SU-DHL-6 (cell line): ENCODE data around the gene MSS51.

ENCODE experiments used
- H2AFZ ChIP-seq: fragments of 200-600 bp; sonication (generic); 2 replicates; pipeline ENCODE4 v1.6.1; 2014; ENCODE audit warnings: low read depth, mild to moderate bottlenecking, moderate library complexity, mixed read lengths, antibody characterized with exemption, low read length; ENCODE audit not compliant: severe bottlenecking
- H3F3A ChIP-seq: fragments of 200-600 bp; shearing (Covaris generic); 2 replicates; pipeline ENCODE4 v1.6.0; 2016; ENCODE audit warnings: antibody characterized with exemption, mild to moderate bottlenecking; ENCODE audit not compliant: insufficient read depth
- H3K27ac ChIP-seq: fragments of 200-600 bp; sonication (generic); 2 replicates; pipeline ENCODE4 v1.5.1; 2016; ENCODE audit warnings: low read depth, mild to moderate bottlenecking, low read length, moderate library complexity, mixed read lengths
- H3K27me3 ChIP-seq: fragments of 200-600 bp; sonication (generic), shearing (Covaris generic); 2 replicates; pipeline ENCODE4 v1.6.0; 2014; ENCODE audit warnings: mild to moderate bottlenecking, low read length
- H3K36me3 ChIP-seq: fragments of 200-600 bp; sonication (generic); 2 replicates; pipeline ENCODE4 v1.6.1; 2014; ENCODE audit warnings: mild to moderate bottlenecking, low read length, mixed read lengths
- H3K4me2 ChIP-seq: fragments of 300-600, 200-600 bp; shearing (Covaris generic), sonication (generic); 2 replicates; pipeline ENCODE4 v1.6.0; 2014; ENCODE audit warnings: low read length, low read depth, mild to moderate bottlenecking; ENCODE audit not compliant: poor library complexity, severe bottlenecking
- H3K4me3 ChIP-seq: fragments of 200-600 bp; sonication (generic); 2 replicates; pipeline ENCODE4 v1.5.1; 2014; ENCODE audit warnings: antibody characterized with exemption, low read length, mild to moderate bottlenecking, mixed read lengths; ENCODE audit not compliant: insufficient read depth, poor library complexity, severe bottlenecking
- H3K79me2 ChIP-seq: fragments of 200-600 bp; sonication (generic); 2 replicates; pipeline ENCODE4 v1.6.1; 2014; ENCODE audit warnings: mild to moderate bottlenecking, low read length, moderate library complexity; ENCODE audit not compliant: insufficient read depth
- H3K9ac ChIP-seq: fragments of 200-600 bp; sonication (generic); 2 replicates; pipeline ENCODE4 v1.7.0; 2014; ENCODE audit warnings: mild to moderate bottlenecking, low read length
- H3K9me2 ChIP-seq: fragments of 200-600 bp; sonication (generic); replicated peaks from 2 replicates; pipeline ENCODE4 v1.6.1; 2014; ENCODE audit warnings: low read length; ENCODE audit not compliant: insufficient read depth
- H3K9me3 ChIP-seq: fragments of 200-600 bp; sonication (generic); 2 replicates; pipeline ENCODE4 v1.6.1; 2014; ENCODE audit warnings: low read length, mixed read lengths; ENCODE audit not compliant: insufficient read depth
- H4K20me1 ChIP-seq: fragments of 200-600 bp; sonication (generic); 2 replicates; pipeline ENCODE4 v1.6.1; 2014; ENCODE audit warnings: low read depth, mild to moderate bottlenecking, antibody characterized with exemption, low read length, moderate library complexity, mixed read lengths
- CTCF ChIP-seq: fragments of 200-600 bp; sonication (generic); IDR thresholded peaks from one replicate; pipeline ENCODE4 v1.5.1; 2017; ENCODE audit warnings: antibody characterized with exemption, mild to moderate bottlenecking, low read length, moderate library complexity; ENCODE audit not compliant: insufficient read depth, poor library complexity, severe bottlenecking
- EZH2phosphoT487 ChIP-seq: fragments of 200-600 bp; sonication (generic), shearing (Covaris generic); conservative IDR thresholded peaks from 2 replicates; pipeline ENCODE4 v1.6.1; 2018; ENCODE audit warnings: mild to moderate bottlenecking, antibody characterized with exemption, low read length, moderate library complexity, mixed read lengths

MSS51 gene

GRCh38 chr10:73410897-73411296 lies 22.5 kb downstream of the MSS51 start:
- Histone ChIP-seq H3K79me2 (peaks cover 77% of the 10 kb centered on the region), H3K9me2 (no peaks in the 10 kb centered on the region), H3K9me3 (no peaks in the 10 kb centered on the region), H3F3A (no peaks in the 10 kb centered on the region), H3K4me2 (no peak overlapping the region), H3K9ac (no peak overlapping the region), H3K27me3 (no peaks in the 10 kb centered on the region), H3K27ac (no peak overlapping the region), H2AFZ (no peak overlapping the region), H3K36me3 (no peaks in the 10 kb centered on the region), H3K4me3 (no peak overlapping the region), H4K20me1 (peaks cover 4% of the 10 kb centered on the region; the same call in 1 of the 2 replicates)
- TF ChIP-seq CTCF (no peak), EZH2phosphoT487 (no peak)

- Histone ChIP-seq H3K79me2 (peaks cover 90% of the 10 kb centered on the region), H3K9me2 (no peaks in the 10 kb centered on the region), H2AFZ (no peak overlapping the region), H3F3A (no peaks in the 10 kb centered on the region), H3K27me3 (no peaks in the 10 kb centered on the region), H4K20me1 (peaks cover 4% of the 10 kb centered on the region; the same call in 1 of the 2 replicates), H3K27ac (no peak overlapping the region), H3K4me3 (no peak overlapping the region), H3K36me3 (no peaks in the 10 kb centered on the region), H3K9ac (no peak overlapping the region), H3K9me3 (no peaks in the 10 kb centered on the region), H3K4me2 (no peak overlapping the region)
- TF ChIP-seq EZH2phosphoT487: no peak
- TF ChIP-seq CTCF: no peak
These were observed 24.3 kb downstream of the MSS51 start for GRCh38 chr10:73408978-73409521.

GRCh38 chr10:73408061-73408460 lies 25.3 kb downstream of the MSS51 start:
- H3K4me2 ChIP-seq: no peak overlapping the region

More at GRCh38 chr10:73408061-73408460, 25.3 kb downstream of the MSS51 start:
- no peaks in the 10 kb centered on the region for H3K9me3 ChIP-seq
- TF ChIP-seq CTCF (no peak), EZH2phosphoT487 (no peak)
- no peak overlapping the region for H3K9ac ChIP-seq
- no peaks in the 10 kb centered on the region for H3K36me3 ChIP-seq
- peaks cover 4% of the 10 kb centered on the region; the same call in 1 of the 2 replicates for H4K20me1 ChIP-seq
- H3F3A ChIP-seq: no peaks in the 10 kb centered on the region
- H3K9me2 ChIP-seq: no peaks in the 10 kb centered on the region
- no peak overlapping the region for H3K4me3 ChIP-seq
- H3K27me3 ChIP-seq: no peaks in the 10 kb centered on the region
- H3K79me2 ChIP-seq: peaks cover 93% of the 10 kb centered on the region
- no peak overlapping the region for H3K27ac ChIP-seq
- H2AFZ ChIP-seq: no peak overlapping the region
